Pancreas (tissue), 10 donors: ENCODE results near the gene KCNC1. TPM values are rescaled to one million over a fixed set of nuclear protein-coding genes. Genes with fewer than 3 reads are reported as not detected.

Experiments
- ATAC-seq, 4 donors: fragments of 200-7000 bp; cut with Tn5 transposase; one replicate each; pipeline versions ENCODE4 v1.8.0 to v1.9.1; 2020; ENCODE audit warnings: mild to moderate bottlenecking in 4 of 4, moderate library complexity in 4 of 4
- DNase-seq, 6 donors: peaks; one replicate each; pipeline ENCODE4 v3.0.0-alpha.2; 2020
- FAIRE-seq: peaks from 2 replicates; lab custom pipeline; 2012; peaks lifted over from hg19 to GRCh38; lab: Jason Lieb, UNC
- H3K27ac ChIP-seq, 4 donors: fragments of 200-600 bp; sonication (generic); 1 replicate in 3 of 4; 2 replicates in 1 of 4; pipeline versions ENCODE4 v1.5.0 to v1.8.0; 2020
- H3K27me3 ChIP-seq, 4 donors: fragments of 200-600 bp; one replicate each; pipeline ENCODE4 v1.8.0; 2021
- H3K36me3 ChIP-seq, 3 donors: fragments of 200-600 bp; sonication (generic) in 1 of 3; one replicate each; pipeline versions ENCODE4 v1.5.0 to v1.8.0; 2020 to 2021
- H3K4me1 ChIP-seq, 3 donors: fragments of 200-600 bp; one replicate each; pipeline ENCODE4 v1.8.0; 2021
- H3K4me3 ChIP-seq, 4 donors: fragments of 200-600 bp; sonication (generic) in 2 of 4; one replicate each; pipeline versions ENCODE4 v1.5.0 to v1.8.0; 2020 to 2021
- H3K9me3 ChIP-seq, 4 donors: fragments of 200-600 bp; one replicate each; pipeline ENCODE4 v1.8.0; 2021
- WGBS, 2 donors: extraction: QIAGEN DNeasy Blood & Tissue Kit; methylation state at CpG; one replicate each; pipeline ENCODE4 v1.1.7; 2013; 5-methylcytosine and 5-hydroxymethylcytosine counted together
- intact Hi-C, 3 donors: fragments of 100-400 bp; cut with DNase I; formaldehyde crosslinking; loops; one replicate each; pipeline versions ENCODE4 v1.11.1 to v1.14.2; 2022
- polyA plus RNA-seq, 2 donors: library from polyadenylated mRNA; stranded (reverse); fragments of 200-250 nt; gene quantifications; one replicate each; pipeline ENCODE4 v1.2.3, GENCODE V29; 2013
- total RNA-seq, 6 donors: library from RNA; stranded (reverse); fragmentation: NEBNext Ultra II Directional in 4 of 6; extraction: Animal tissue kit (Norgen Biotek cat#: 25700) in 4 of 6; gene quantifications; one replicate each; pipeline versions ENCODE4 v1.2.1 to v1.2.4, GENCODE V29; 2021 to 2023
- TF ChIP-seq, protein P1 (sequence below), 4 donors: fragments of 200-600 bp; sonication (generic) in 3 of 4; IDR thresholded peaks; one replicate each; pipeline versions ENCODE4 v1.5.0 to v1.8.0; 2021; ENCODE audit warnings: antibody characterized with exemption in 4 of 4
- donor health status: healthy with polysubstance abuse.
- donor health status: DM: no; HTN: no; CAD: no; lungs with moderate emphysema.
- donor health status: DM: no; HTN: no; CAD: no.
- donor health status: control.
- donor health status: control.
- donor health status: Bipolar disorder and iron deficiency.
- donor health status: DM: yes; HTN: yes; CAD: no.
- donor health status: DM: no; HTN: no; CAD: no.
- donor health status: DM: no; HTN: no; CAD: no.
- donor health status: DM: yes; HTN: yes; CAD: no.

Gene KCNC1
- total and polyA plus RNA-seq, 8 donors, result 0.05 to 0.82 (median 0.37) TPM

DNA sequence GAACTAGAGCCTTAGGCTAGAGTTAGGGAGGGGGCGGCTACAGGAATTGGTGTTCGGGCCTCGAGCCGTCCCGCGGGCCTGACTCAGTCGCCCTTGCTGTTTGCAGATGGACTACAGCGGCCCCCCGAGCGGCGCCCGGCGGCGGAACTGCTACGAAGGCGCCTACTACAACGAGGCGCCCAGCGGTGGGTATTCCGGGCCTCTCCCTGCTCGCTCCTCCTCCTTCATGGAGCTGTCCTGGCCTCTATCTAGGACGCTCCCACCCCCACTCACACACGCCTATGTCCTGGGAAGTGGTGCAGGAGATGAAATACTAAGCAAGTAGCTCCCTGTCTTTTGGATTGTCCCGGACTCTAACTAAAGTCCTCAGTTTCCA is 13.8 kb upstream of the KCNC1 start:
- ATAC-seq (peak in 1 of 4 donors; percentile 41), DNase-seq (peak in 1 of 6 donors; percentile 51), FAIRE-seq (no peak)
- no peaks in the 10 kb centered on the region for H3K36me3 ChIP-seq
- no peak overlapping the region for H3K4me3 ChIP-seq
- H3K9me3 ChIP-seq, result no peaks in the 10 kb centered on the region
- no peaks in the 10 kb centered on the region for H3K4me1 ChIP-seq
- WGBS, 2 donors, result 3 to 5% methylated on average over 23 to 24 of the region's 24 CpGs
- H3K27ac ChIP-seq, result no peak overlapping the region
- TF ChIP-seq, protein P1, sequence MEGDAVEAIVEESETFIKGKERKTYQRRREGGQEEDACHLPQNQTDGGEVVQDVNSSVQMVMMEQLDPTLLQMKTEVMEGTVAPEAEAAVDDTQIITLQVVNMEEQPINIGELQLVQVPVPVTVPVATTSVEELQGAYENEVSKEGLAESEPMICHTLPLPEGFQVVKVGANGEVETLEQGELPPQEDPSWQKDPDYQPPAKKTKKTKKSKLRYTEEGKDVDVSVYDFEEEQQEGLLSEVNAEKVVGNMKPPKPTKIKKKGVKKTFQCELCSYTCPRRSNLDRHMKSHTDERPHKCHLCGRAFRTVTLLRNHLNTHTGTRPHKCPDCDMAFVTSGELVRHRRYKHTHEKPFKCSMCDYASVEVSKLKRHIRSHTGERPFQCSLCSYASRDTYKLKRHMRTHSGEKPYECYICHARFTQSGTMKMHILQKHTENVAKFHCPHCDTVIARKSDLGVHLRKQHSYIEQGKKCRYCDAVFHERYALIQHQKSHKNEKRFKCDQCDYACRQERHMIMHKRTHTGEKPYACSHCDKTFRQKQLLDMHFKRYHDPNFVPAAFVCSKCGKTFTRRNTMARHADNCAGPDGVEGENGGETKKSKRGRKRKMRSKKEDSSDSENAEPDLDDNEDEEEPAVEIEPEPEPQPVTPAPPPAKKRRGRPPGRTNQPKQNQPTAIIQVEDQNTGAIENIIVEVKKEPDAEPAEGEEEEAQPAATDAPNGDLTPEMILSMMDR (IDR thresholded peaks at IDR 0.05), result no peak
- peaks cover 0 to 28% (median 13%) of the 10 kb centered on the region in 4 donors for H3K27me3 ChIP-seq
- intact Hi-C loops, result no loop called here

DNA sequence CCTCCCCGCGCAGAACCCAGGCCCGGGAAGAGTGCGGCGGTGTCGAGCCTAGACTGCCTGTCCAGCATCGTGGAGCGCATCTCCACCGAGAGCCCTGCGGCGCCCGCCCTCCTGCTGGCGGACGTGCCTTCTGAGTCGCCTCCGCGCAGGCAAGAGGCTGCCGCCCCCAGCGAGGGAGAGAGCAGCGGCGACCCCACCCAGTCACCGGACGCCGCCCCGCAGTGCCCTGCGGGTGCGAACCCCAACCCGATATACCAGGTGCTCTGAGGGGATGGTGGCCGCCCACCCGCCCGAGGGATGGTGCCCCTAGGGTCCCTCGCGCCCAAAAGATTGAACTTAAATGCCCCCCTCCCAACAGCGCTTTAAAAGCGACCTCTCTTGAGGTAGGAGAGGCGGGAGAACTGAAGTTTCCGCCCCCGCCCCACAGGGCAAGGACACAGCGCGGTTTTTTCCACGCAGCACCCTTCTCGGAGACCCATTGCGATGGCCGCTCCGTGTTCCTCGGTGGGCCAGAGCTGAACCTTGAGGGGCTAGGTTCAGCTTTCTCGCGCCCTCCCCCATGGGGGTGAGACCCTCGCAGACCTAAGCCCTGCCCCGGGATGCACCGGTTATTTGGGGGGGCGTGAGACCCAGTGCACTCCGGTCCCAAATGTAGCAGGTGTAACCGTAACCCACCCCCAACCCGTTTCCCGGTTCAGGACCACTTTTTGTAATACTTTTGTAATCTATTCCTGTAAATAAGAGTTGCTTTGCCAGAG is 13.2 kb upstream of the KCNC1 start:
- Histone ChIP-seq H3K4me1 (no peaks in the 10 kb centered on the region), H3K27ac (no peak overlapping the region), H3K36me3 (no peaks in the 10 kb centered on the region), H3K27me3 (peaks cover 0 to 28% (median 13%) of the 10 kb centered on the region in 4 donors), H3K9me3 (no peaks in the 10 kb centered on the region), H3K4me3 (no peak overlapping the region)
- ATAC-seq (peak in 1 of 4 donors; percentile 20), FAIRE-seq (no peak), DNase-seq (peak in 1 of 6 donors; percentile 55)
- TF ChIP-seq, protein P1 (IDR thresholded peaks at IDR 0.05), result no peak
- intact Hi-C loops, result no loop called here
- WGBS, 2 donors, result 8% methylated on average over 52 to 56 of the region's 56 CpGs

DNA sequence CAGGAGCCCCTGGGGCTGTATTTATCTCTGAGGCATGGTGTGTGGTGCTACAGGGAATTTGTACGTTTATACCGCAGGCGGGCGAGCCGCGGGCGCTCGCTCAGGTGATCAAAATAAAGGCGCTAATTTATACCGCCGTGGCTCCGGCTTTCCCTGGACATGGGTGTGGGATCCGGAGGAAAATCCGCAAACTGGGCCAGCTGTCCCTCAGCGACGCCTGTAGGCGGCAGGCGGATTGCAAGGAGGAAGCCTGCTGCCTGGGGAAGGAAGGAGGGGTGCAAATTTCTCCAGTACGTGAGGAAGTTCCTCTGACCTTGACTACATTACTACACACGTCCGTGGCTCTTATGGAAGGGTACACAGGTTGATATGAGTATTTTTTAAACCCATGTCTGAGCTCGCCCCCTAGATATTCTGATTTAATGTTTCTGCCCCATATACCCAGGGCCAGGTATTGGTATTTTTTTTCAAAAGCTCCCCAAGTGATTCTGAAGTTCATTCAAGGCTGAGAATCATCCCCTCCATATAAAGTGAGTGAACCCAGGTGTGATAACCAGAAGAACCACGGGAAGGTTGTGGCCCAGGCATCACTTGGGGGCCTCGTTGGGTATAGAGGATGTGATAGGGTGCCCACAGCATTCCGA is 12.5 kb upstream of the KCNC1 start:
- H3K9me3 ChIP-seq, result no peaks in the 10 kb centered on the region
- TF ChIP-seq, protein P1 (IDR thresholded peaks at IDR 0.05), result no peak
- no peaks in the 10 kb centered on the region for H3K36me3 ChIP-seq
- no peak for DNase-seq
- peaks cover 0 to 28% (median 13%) of the 10 kb centered on the region in 4 donors for H3K27me3 ChIP-seq
- no peaks in the 10 kb centered on the region for H3K4me1 ChIP-seq
- H3K27ac ChIP-seq, result no peak overlapping the region
- ATAC-seq, result peak in 3 of 4 donors; percentile 43 to 54 (median 53)
- 10 to 13% methylated on average over 25 of the region's 25 CpGs for whole genome bisulfite sequencing, 2 donors
- intact Hi-C loops, result no loop called here
- no peak for FAIRE-seq
- H3K4me3 ChIP-seq, result no peak overlapping the region

DNA sequence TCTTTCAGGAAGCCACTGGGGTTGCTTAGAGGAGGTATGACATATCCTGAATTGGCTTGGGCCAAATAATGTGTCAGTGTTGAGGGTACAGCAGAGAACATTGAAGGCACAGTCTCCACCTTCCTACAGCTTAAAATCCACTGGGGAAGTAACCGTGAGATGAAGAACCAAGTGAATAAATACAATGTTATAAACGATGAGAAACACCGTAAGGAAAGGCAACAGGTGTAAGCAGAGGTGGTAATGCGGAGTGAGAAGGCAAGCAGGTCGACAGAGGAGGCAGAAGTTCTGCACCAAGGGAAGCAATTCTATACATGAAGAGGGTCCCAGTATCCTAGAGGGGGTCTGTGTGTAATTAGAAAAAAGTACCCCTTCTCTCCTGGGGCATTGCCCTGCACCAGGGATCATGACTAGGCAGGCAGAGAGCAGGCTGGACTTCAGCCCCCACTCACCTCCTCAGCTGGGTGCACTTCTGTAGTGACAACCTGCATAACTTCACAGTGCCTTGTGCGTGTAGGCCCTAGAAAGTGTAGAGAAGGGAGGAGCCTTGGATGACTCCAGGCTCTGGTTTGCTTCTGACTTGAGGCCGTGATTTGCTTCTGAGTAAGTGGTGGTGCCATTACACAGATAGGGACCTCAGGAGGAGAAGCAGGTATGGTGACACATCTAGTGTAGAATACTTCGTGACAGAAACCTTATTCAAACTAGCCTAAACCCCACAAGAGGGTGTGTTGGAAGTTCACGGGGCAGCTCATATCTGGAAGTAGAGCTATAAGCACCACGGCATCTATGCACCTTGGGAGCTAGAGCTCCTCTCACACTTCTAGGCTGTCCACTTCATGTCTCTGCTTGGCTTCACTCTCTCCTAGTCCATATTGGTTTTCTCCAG is 10.3 kb upstream of the KCNC1 start:
- FAIRE-seq (no peak), ATAC-seq (no peak), DNase-seq (no peak)
- Histone ChIP-seq H3K27me3 (peaks cover 0 to 28% (median 12%) of the 10 kb centered on the region in 4 donors), H3K4me3 (no peak overlapping the region), H3K36me3 (no peaks in the 10 kb centered on the region), H3K4me1 (no peaks in the 10 kb centered on the region), H3K9me3 (no peaks in the 10 kb centered on the region), H3K27ac (no peak overlapping the region)
- TF ChIP-seq, protein P1 (IDR thresholded peaks at IDR 0.05), result no peak
- intact Hi-C loops, result no loop called here
- WGBS, 2 donors, result 46 to 58% methylated on average over 10 of the region's 10 CpGs
